IPS DF 6.9 (cell line): Measurements from ENCODE around the gene BAIAP3.

Experiments used
- DNase-seq: peaks from one replicate; pipeline ENCODE4 v3.0.0-alpha.2; 2013; ENCODE audit warnings: low read depth, low spot score
- H3K27ac ChIP-seq: one replicate; pipeline ENCODE4 v1.5.1; 2013; ENCODE audit warnings: low read length, control low read depth
- H3K27me3 ChIP-seq: 2 replicates; pipeline ENCODE4 v1.6.1; 2013; ENCODE audit warnings: mild to moderate bottlenecking, low read length; ENCODE audit not compliant: control insufficient read depth, insufficient read depth
- H3K36me3 ChIP-seq: 2 replicates; pipeline ENCODE4 v1.6.1; 2013; ENCODE audit warnings: low read length; ENCODE audit not compliant: control insufficient read depth, insufficient read depth
- H3K4me1 ChIP-seq: 2 replicates; pipeline ENCODE4 v1.6.1; 2013; ENCODE audit warnings: low read length; ENCODE audit not compliant: control insufficient read depth, insufficient read depth
- H3K4me3 ChIP-seq: 2 replicates; pipeline ENCODE4 v1.5.1; 2013; ENCODE audit warnings: mild to moderate bottlenecking, low read length
- H3K9me3 ChIP-seq: 2 replicates; pipeline ENCODE4 v1.6.1; 2013; ENCODE audit warnings: low read length, inconsistent platforms; ENCODE audit not compliant: control insufficient read depth, insufficient read depth
- WGBS: extraction: QIAGEN DNeasy Blood & Tissue Kit; methylation state at CpG from one replicate; pipeline ENCODE4 v1.1.7; 2013; ENCODE audit warnings: mixed read lengths, missing lambda C conversion rate; ENCODE audit not compliant: insufficient read length, insufficient coverage; 5-methylcytosine and 5-hydroxymethylcytosine counted together

The BAIAP3 gene

GRCh38 chr16:1334739-1335138, 1.3 kb downstream of the BAIAP3 start:
- no peaks in the 10 kb centered on the region for H3K36me3 ChIP-seq
- H3K27ac ChIP-seq = no peak overlapping the region
- H3K4me3 ChIP-seq = no peak overlapping the region
- H3K27me3 ChIP-seq = peaks cover 13% of the 10 kb centered on the region; the same call in 1 of the 2 replicates
- WGBS = no CpG with 5 or more reads among the region's 9 CpGs
- H3K9me3 ChIP-seq = no peaks in the 10 kb centered on the region
- H3K4me1 ChIP-seq = peaks cover 2% of the 10 kb centered on the region; the same call in 1 of the 2 replicates
- no peak for DNase-seq

GRCh38 chr16:1335211-1335971, 1.9 kb downstream of the BAIAP3 start:
- DNase-seq = no peak
- no peaks in the 10 kb centered on the region for H3K9me3 ChIP-seq
- no CpG with 5 or more reads among the region's 16 CpGs for WGBS
- no peak overlapping the region for H3K4me3 ChIP-seq
- H3K27ac ChIP-seq = no peak overlapping the region
- peaks cover 2% of the 10 kb centered on the region; the same call in 1 of the 2 replicates for H3K4me1 ChIP-seq
- H3K36me3 ChIP-seq = no peaks in the 10 kb centered on the region
- peaks cover 13% of the 10 kb centered on the region; the same call in 1 of the 2 replicates for H3K27me3 ChIP-seq

GRCh38 chr16:1335996-1336395, 2.6 kb downstream of the BAIAP3 start:
- no peak for DNase-seq
- WGBS = no CpG with 5 or more reads among the region's 12 CpGs
- Histone ChIP-seq H3K4me1 (peaks cover 2% of the 10 kb centered on the region; the same call in 1 of the 2 replicates), H3K27me3 (peaks cover 13% of the 10 kb centered on the region; the same call in 1 of the 2 replicates), H3K36me3 (no peaks in the 10 kb centered on the region), H3K4me3 (no peak overlapping the region), H3K27ac (no peak overlapping the region), H3K9me3 (no peaks in the 10 kb centered on the region)

GRCh38 chr16:1336619-1337018, 3.2 kb downstream of the BAIAP3 start:
- no peaks in the 10 kb centered on the region for H3K36me3 ChIP-seq
- no peak overlapping the region for H3K27ac ChIP-seq
- WGBS = no CpG with 5 or more reads among the region's 15 CpGs
- H3K4me3 ChIP-seq = no peak overlapping the region
- no peaks in the 10 kb centered on the region for H3K9me3 ChIP-seq
- peaks cover 13% of the 10 kb centered on the region; the same call in 1 of the 2 replicates for H3K27me3 ChIP-seq
- peaks cover 2% of the 10 kb centered on the region; the same call in 1 of the 2 replicates for H3K4me1 ChIP-seq
- DNase-seq = no peak

GRCh38 chr16:1337486-1337885, 4.0 kb downstream of the BAIAP3 start:
- H3K27ac ChIP-seq = no peak overlapping the region
- H3K27me3 ChIP-seq = peaks cover 13% of the 10 kb centered on the region; the same call in 1 of the 2 replicates
- H3K36me3 ChIP-seq = no peaks in the 10 kb centered on the region
- DNase-seq = no peak
- H3K4me3 ChIP-seq = no peak overlapping the region
- no peaks in the 10 kb centered on the region for H3K9me3 ChIP-seq
- no CpG with 5 or more reads among the region's 9 CpGs for WGBS
- peaks cover 4% of the 10 kb centered on the region; the same call in 1 of the 2 replicates for H3K4me1 ChIP-seq

GRCh38 chr16:1338119-1338730, 4.8 kb downstream of the BAIAP3 start:
- no peak overlapping the region for H3K27ac ChIP-seq
- no peak for DNase-seq
- peaks cover 6% of the 10 kb centered on the region; the same call in 1 of the 2 replicates for H3K4me1 ChIP-seq
- H3K9me3 ChIP-seq = no peaks in the 10 kb centered on the region
- no peaks in the 10 kb centered on the region for H3K36me3 ChIP-seq
- no CpG with 5 or more reads among the region's 30 CpGs for WGBS
- no peak overlapping the region for H3K4me3 ChIP-seq
- H3K27me3 ChIP-seq = peaks cover 13% of the 10 kb centered on the region; the same call in 1 of the 2 replicates

GRCh38 chr16:1338855-1339675, 5.6 kb downstream of the BAIAP3 start:
- WGBS = no CpG with 5 or more reads among the region's 31 CpGs
- Histone ChIP-seq H3K27me3 (peaks cover 10% of the 10 kb centered on the region; the same call in 1 of the 2 replicates), H3K4me3 (no peak overlapping the region), H3K36me3 (no peaks in the 10 kb centered on the region), H3K9me3 (no peaks in the 10 kb centered on the region), H3K4me1 (peaks cover 7% of the 10 kb centered on the region; the same call in 1 of the 2 replicates), H3K27ac (no peak overlapping the region)
- no peak for DNase-seq

GRCh38 chr16:1340730-1341494, 7.5 kb downstream of the BAIAP3 start:
- 0 out of 2 replicates have a peak, but pooled peaks cover 5% of the 10 kb centered on the region for H3K4me1 ChIP-seq
- H3K9me3 ChIP-seq = no peaks in the 10 kb centered on the region
- no CpG with 5 or more reads among the region's 36 CpGs for WGBS
- no peaks in the 10 kb centered on the region for H3K27me3 ChIP-seq
- H3K4me3 ChIP-seq = no peak overlapping the region
- H3K27ac ChIP-seq = no peak overlapping the region
- no peak for DNase-seq
- H3K36me3 ChIP-seq = no peaks in the 10 kb centered on the region

GRCh38 chr16:1341495-1342420, 8.3 kb downstream of the BAIAP3 start:
- no peak for DNase-seq
- H3K36me3 ChIP-seq = no peaks in the 10 kb centered on the region
- WGBS = no CpG with 5 or more reads among the region's 39 CpGs
- H3K4me3 ChIP-seq = no peak overlapping the region
- H3K27me3 ChIP-seq = no peaks in the 10 kb centered on the region
- H3K27ac ChIP-seq = no peak overlapping the region
- H3K9me3 ChIP-seq = no peaks in the 10 kb centered on the region
- H3K4me1 ChIP-seq = 0 out of 2 replicates have a peak, but pooled peaks cover 5% of the 10 kb centered on the region
